ENCODE data around the gene GPBP1. TPM values are rescaled to one million over a fixed set of nuclear protein-coding genes. Genes with fewer than 3 reads are reported as not detected.

GPBP1 gene
- total and polyA plus RNA-seq, 2 of the 4 experiments (the other 2 are of a cell fraction), result 24.3 to 29.2 TPM

DNA sequence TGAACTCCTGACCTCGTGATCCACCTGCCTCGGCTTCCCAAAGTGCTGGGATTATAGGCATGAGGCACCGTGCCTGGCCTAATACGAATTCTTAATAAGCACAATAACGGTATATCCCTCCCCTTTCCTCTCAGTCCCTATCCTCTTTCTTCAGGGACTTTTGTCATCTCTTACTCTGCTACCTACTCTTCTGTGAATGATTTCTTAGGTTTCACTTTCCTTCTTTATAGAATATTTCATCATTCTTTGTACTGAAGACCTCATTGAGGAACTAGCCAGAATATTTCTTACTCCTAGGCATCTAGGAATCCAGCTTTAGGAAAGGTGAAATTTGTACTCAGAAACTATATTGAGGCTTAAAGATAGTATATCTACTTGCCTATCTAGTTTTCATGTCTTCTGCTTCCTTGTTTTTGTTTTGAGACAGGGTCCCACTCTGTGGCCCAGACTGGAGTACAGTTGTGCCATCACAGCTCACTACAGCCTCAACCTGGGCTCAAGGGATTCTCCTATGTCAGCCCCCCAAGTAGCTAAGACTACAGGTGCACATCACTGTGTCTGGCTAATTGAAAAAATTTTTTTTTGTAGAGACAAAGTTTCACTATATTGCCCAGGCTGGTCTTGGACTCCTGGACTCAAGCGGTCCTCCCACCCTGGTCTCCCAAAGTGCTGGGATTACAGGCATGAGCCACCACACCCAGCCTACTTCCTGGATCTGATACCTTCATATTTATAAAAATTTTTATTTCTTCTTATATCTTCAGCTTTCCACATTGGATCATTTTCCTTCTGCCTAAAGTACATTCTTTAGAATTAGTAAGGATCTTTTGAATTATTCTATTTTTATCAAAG lies 69.7 kb downstream of the GPBP1 start:
- Histone ChIP-seq H2BK120ac (ENCODE audit: low read depth, low read length) (no peak overlapping the region), H3K23ac (ENCODE audit: low read depth, low read length) (no peak overlapping the region), H2AK5ac (ENCODE audit: low read depth, low read length) (no peak overlapping the region), H3K79me1 (ENCODE audit: low read depth in 1 of 2, low read length in 2 of 2) (peaks cover 5 to 15% of the 10 kb centered on the region in 2 experiments), H3K27me3 (ENCODE audit: control insufficient read depth, insufficient read depth, low read length) (no peaks in the 10 kb centered on the region), H4K20me1 (ENCODE audit: insufficient read depth, low read length) (no peaks in the 10 kb centered on the region), H2BK20ac (ENCODE audit: low read depth, low read length) (no peak overlapping the region), H2AK9ac (replicated peaks; ENCODE audit: low read depth, low read length, poor library complexity) (no peak overlapping the region), H2BK5ac (ENCODE audit: low read depth, low read length, poor library complexity, severe bottlenecking) (no peak overlapping the region), H3K36me3 (ENCODE audit: control insufficient read depth, insufficient read depth, low read length) (peaks cover 18% of the 10 kb centered on the region), H4K5ac (ENCODE audit: low read depth, low read length) (no peak overlapping the region), H3K4ac (ENCODE audit: low read depth, low read length) (no peak overlapping the region), H3K9me3 (ENCODE audit: control insufficient read depth, insufficient read depth, low read length) (no peaks in the 10 kb centered on the region), H4K91ac (ENCODE audit: insufficient read depth, low read depth, low read length) (no peak overlapping the region), H3K18ac (ENCODE audit: low read depth, low read length) (no peak overlapping the region), H3K4me1 (ENCODE audit: control insufficient read depth, insufficient read depth, low read length) (no peaks in the 10 kb centered on the region), H3K4me2 (ENCODE audit: low read depth, low read length) (no peak overlapping the region), H3K4me3 (ENCODE audit: insufficient read depth, low read depth, low read length) (no peak overlapping the region), H4K8ac (ENCODE audit: low read depth in 2 of 2, low read length in 2 of 2) (no peak overlapping the region), H3K14ac (replicated peaks; ENCODE audit: low read depth, low read length) (no peak overlapping the region), H2AFZ (replicated peaks; ENCODE audit: low read length, poor library complexity) (no peak overlapping the region), H3K56ac (ENCODE audit: extremely low read depth, insufficient read depth, low read length) (no peak overlapping the region), H3K27ac (ENCODE audit: insufficient read depth, low read length) (no peak overlapping the region), H3K9me1 (ENCODE audit: insufficient read depth, low read length) (no peaks in the 10 kb centered on the region), H2BK15ac (ENCODE audit: low read depth, low read length) (no peak overlapping the region), H3K9ac (ENCODE audit: low read depth, low read length) (no peak overlapping the region)
- POLR2A ChIA-PET (ENCODE audit: unreplicated experiment), result no interaction called here
- no CpG with 5 or more reads among the region's 6 CpGs for WGBS, 2 experiments (ENCODE audit: extremely low coverage in 2 of 2, insufficient read length in 1 of 2)
- intact Hi-C loops (cut with micrococcal nuclease) (no loop called here), in situ Hi-C loops (cut with MboI; ENCODE audit: low sequenced_read_pairs) (no loop called here), dilution Hi-C loops (cut with HindIII; ENCODE audit: low sequenced_read_pairs, unreplicated experiment) (no loop called here)
- ATAC-seq (ENCODE audit: low read depth), result no peak
- CTCF ChIA-PET, result no interaction called here
- BruUV-seq (replicated peaks), result no TSS peak
- TF ChIP-seq BHLHE40 (IDR thresholded peaks at IDR 0.05; ENCODE audit: low read depth, low read length) (no peak), POLR2A (IDR thresholded peaks at IDR 0.05; ENCODE audit: low read depth, low read length) (no peak), SMC3 (IDR thresholded peaks at IDR 0.05; ENCODE audit: low read depth, low read length) (no peak), MAZ (IDR thresholded peaks at IDR 0.05; ENCODE audit: borderline replicate concordance, low read depth, low read length) (no peak), ELK1 (IDR thresholded peaks at IDR 0.05; ENCODE audit: borderline replicate concordance, low read depth, low read length) (no peak), RFX5 (IDR thresholded peaks at IDR 0.05; ENCODE audit: low read depth, low read length) (no peak), RAD21 (IDR thresholded peaks at IDR 0.05; ENCODE audit: low read length) (no peak), CEBPB (IDR thresholded peaks at IDR 0.05; ENCODE audit: low read depth, low read length) (no peak), FOS (IDR thresholded peaks at IDR 0.05; ENCODE audit: low read depth, low read length) (no peak), RCOR1 (IDR thresholded peaks at IDR 0.05; ENCODE audit: insufficient replicate concordance, low read length) (no peak), MXI1 (IDR thresholded peaks at IDR 0.05; ENCODE audit: borderline replicate concordance, low read depth, low read length) (no peak), MAFK (IDR thresholded peaks at IDR 0.05; ENCODE audit: low read depth, low read length) (no peak), NFE2L2 (IDR thresholded peaks at IDR 0.05; ENCODE audit: low read depth, low read length) (no peak), CHD1 (IDR thresholded peaks at IDR 0.05; ENCODE audit: low read depth, low read length) (no peak)
- TF ChIP-seq, protein P1, sequence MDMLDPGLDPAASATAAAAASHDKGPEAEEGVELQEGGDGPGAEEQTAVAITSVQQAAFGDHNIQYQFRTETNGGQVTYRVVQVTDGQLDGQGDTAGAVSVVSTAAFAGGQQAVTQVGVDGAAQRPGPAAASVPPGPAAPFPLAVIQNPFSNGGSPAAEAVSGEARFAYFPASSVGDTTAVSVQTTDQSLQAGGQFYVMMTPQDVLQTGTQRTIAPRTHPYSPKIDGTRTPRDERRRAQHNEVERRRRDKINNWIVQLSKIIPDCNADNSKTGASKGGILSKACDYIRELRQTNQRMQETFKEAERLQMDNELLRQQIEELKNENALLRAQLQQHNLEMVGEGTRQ (IDR thresholded peaks at IDR 0.05; ENCODE audit: low read depth, low read length), result no peak
- TF ChIP-seq, protein P2, sequence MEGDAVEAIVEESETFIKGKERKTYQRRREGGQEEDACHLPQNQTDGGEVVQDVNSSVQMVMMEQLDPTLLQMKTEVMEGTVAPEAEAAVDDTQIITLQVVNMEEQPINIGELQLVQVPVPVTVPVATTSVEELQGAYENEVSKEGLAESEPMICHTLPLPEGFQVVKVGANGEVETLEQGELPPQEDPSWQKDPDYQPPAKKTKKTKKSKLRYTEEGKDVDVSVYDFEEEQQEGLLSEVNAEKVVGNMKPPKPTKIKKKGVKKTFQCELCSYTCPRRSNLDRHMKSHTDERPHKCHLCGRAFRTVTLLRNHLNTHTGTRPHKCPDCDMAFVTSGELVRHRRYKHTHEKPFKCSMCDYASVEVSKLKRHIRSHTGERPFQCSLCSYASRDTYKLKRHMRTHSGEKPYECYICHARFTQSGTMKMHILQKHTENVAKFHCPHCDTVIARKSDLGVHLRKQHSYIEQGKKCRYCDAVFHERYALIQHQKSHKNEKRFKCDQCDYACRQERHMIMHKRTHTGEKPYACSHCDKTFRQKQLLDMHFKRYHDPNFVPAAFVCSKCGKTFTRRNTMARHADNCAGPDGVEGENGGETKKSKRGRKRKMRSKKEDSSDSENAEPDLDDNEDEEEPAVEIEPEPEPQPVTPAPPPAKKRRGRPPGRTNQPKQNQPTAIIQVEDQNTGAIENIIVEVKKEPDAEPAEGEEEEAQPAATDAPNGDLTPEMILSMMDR (conservative IDR thresholded peaks at IDR 0.05; ENCODE audit: low read depth, low read length), result no peak
- no peak for DNase-seq
